Measurements from ENCODE around the gene CDCA5.

CDCA5 gene

DNA sequence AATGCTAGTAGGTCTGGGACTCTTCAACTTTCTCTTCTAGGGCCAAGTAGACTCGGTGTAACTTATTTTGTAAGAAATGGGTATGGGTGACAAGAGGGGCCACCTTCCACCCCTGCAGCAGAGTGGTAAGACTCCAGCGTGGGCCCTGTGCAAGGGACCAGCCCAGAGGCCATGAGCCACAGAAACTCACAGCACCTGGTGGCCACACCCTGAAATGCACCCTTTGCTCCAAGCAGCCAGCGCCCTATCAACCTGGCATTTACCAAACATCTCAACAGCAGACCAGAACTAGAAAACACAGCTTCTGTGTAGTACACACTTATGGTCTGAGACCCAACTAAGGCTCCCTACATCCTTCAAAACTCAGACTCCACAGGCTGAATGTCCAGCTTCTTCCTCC is 5.7 kb downstream of the CDCA5 start:
- Histone ChIP-seq H3K9me3 (ENCODE audit: control insufficient read depth, low read depth, low read length) (no peaks in the 10 kb centered on the region), H3K27ac (ENCODE audit: low read length) (no peak overlapping the region), H3K4me3 (ENCODE audit: low read length) (no peak overlapping the region), H3K9ac (ENCODE audit: low read length) (no peak overlapping the region), H3K36me3 (ENCODE audit: control insufficient read depth, low read depth, low read length) (peaks cover 47% of the 10 kb centered on the region), H3K27me3 (ENCODE audit: control insufficient read depth, insufficient read depth, low read length) (no peaks in the 10 kb centered on the region), H3K4me1 (ENCODE audit: control insufficient read depth, low read depth, low read length) (peaks cover 5% of the 10 kb centered on the region)

DNA sequence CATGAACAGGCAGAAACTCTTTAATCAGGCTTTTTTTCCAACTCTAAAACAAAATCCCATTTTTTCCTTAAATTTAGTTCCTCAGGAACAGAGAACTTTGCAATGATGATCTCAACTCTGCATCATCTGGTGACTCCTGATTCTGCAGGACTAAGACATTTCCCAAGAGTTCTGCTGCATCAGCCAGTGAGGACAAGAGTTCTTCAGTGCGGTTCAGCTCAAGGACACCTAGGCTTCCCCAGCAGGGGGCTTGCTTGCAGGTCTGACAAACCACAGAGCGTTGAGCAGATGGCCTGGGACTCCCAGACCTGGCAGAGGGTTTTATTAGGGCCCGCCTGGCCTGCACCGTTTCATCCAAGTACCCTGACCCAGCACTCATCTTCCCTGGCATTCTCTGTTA is 6.4 kb downstream of the CDCA5 start:
- H3K27ac ChIP-seq (ENCODE audit: low read length): no peak overlapping the region
- no peaks in the 10 kb centered on the region for H3K4me1 ChIP-seq (ENCODE audit: control insufficient read depth, low read depth, low read length)
- H3K36me3 ChIP-seq (ENCODE audit: control insufficient read depth, low read depth, low read length): peaks cover 47% of the 10 kb centered on the region
- no peak overlapping the region for H3K4me3 ChIP-seq (ENCODE audit: low read length)
- H3K9ac ChIP-seq (ENCODE audit: low read length): no peak overlapping the region
- H3K9me3 ChIP-seq (ENCODE audit: control insufficient read depth, low read depth, low read length): no peaks in the 10 kb centered on the region
- no peaks in the 10 kb centered on the region for H3K27me3 ChIP-seq (ENCODE audit: control insufficient read depth, insufficient read depth, low read length)

DNA sequence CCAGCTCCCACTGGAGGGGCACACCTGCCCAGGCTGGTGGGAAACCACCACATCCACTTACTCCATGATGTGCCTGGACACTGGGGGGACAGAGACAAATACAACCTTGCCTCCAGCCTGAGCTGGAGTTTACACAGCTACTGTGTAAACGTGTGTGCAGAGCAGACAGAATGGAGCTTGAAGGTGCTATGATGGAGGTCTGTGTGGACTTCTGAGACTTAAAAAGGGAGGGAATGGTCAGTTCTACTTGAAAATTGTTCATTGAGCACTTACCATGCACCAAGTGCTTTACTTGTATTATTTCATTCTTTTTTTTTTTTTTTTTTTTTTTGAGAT is 11.2 kb downstream of the CDCA5 start:
- no peaks in the 10 kb centered on the region for H3K4me1 ChIP-seq (ENCODE audit: control insufficient read depth, low read depth, low read length)
- no peak overlapping the region for H3K27ac ChIP-seq (ENCODE audit: low read length)
- peaks cover 13% of the 10 kb centered on the region for H3K36me3 ChIP-seq (ENCODE audit: control insufficient read depth, low read depth, low read length)
- no peaks in the 10 kb centered on the region for H3K27me3 ChIP-seq (ENCODE audit: control insufficient read depth, insufficient read depth, low read length)
- H3K9me3 ChIP-seq (ENCODE audit: control insufficient read depth, low read depth, low read length): no peaks in the 10 kb centered on the region
- no peak overlapping the region for H3K9ac ChIP-seq (ENCODE audit: low read length)
- no peak overlapping the region for H3K4me3 ChIP-seq (ENCODE audit: low read length)

DNA sequence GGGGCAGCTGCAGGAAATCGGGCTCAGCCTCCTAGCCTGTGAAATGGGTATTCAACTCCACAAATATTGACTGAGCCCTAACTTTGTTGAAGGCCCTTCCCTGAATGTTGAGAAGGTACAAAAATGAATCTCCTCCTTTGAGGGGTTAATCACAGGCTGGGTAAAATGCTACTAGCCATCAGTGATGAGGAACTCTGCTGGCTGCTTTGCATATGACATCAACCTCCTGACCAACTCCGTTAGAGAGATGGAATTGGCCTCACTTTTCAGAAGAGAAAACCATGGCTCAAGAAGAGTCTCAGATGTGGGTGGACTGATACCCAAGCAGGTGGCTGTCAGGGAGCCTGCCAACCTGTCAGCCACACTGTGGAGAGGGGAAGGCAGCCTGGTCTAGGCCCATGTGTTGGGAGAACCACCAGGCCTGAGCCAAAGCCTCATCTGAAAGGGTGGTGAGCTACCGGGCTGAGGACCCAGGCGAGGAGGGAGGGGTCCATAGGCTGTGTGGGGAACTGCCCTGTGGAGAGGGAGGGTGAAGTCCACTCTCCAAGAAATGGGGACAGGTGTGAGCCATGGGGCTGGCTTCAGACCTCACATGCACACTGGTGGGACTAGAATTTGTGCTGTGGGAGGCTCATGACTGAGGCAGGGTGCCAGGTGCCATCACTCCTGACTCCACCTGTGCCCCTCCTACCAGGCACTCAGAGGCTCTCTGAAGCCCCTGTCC is 11.8 kb downstream of the CDCA5 start:
- no peak overlapping the region for H3K27ac ChIP-seq (ENCODE audit: low read length)
- H3K9me3 ChIP-seq (ENCODE audit: control insufficient read depth, low read depth, low read length): no peaks in the 10 kb centered on the region
- H3K36me3 ChIP-seq (ENCODE audit: control insufficient read depth, low read depth, low read length): peaks cover 8% of the 10 kb centered on the region
- no peaks in the 10 kb centered on the region for H3K27me3 ChIP-seq (ENCODE audit: control insufficient read depth, insufficient read depth, low read length)
- H3K9ac ChIP-seq (ENCODE audit: low read length): no peak overlapping the region
- no peak overlapping the region for H3K4me3 ChIP-seq (ENCODE audit: low read length)
- H3K4me1 ChIP-seq (ENCODE audit: control insufficient read depth, low read depth, low read length): peaks cover 5% of the 10 kb centered on the region

DNA sequence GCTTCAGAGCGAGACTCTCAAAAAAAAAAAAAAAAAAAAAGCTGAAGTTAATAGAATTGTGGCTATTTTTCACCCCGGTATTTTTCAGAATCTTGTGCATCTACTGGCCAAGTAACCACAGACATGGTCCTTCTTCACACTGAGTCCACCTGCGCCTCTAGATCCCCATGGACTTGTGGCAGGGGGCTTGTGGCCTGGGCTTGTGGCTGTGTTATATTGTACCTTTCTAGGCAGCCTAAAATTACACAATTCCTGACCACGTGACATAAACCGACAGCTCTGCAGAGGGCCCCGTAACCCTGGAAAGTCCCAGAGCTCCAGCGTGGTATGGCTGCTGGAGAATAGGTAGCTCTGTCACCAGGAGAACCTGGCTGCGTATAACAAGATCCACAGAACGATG is 14.6 kb downstream of the CDCA5 start:
- Histone ChIP-seq H3K4me1 (ENCODE audit: control insufficient read depth, low read depth, low read length) (peaks cover 16% of the 10 kb centered on the region), H3K36me3 (ENCODE audit: control insufficient read depth, low read depth, low read length) (no peaks in the 10 kb centered on the region), H3K4me3 (ENCODE audit: low read length) (no peak overlapping the region), H3K27ac (ENCODE audit: low read length) (no peak overlapping the region), H3K9me3 (ENCODE audit: control insufficient read depth, low read depth, low read length) (no peaks in the 10 kb centered on the region), H3K27me3 (ENCODE audit: control insufficient read depth, insufficient read depth, low read length) (no peaks in the 10 kb centered on the region), H3K9ac (ENCODE audit: low read length) (no peak overlapping the region)

DNA sequence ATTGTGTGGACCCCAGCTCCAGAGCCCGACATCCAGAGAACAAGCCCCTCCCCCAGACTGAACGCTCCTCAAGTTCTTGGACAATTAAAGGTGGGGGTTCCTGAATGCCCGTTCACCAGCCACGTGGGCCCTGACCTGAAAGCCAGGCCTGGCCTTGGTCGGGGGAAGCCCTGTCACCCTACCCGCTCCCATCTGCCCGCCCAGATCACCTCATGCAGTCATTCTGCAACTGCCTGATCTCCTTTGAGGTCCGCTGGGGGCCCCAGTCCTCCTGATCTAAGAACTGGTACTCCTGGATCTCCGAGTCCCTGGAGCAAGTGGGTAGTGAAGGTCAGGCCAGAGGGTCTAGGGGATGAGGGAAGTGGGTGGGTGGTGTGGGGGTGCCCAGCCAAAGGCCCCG is 16.4 kb downstream of the CDCA5 start:
- Histone ChIP-seq H3K27me3 (ENCODE audit: control insufficient read depth, insufficient read depth, low read length) (no peaks in the 10 kb centered on the region), H3K9ac (ENCODE audit: low read length) (peak overlapping the region; percentile 5), H3K27ac (ENCODE audit: low read length) (no peak overlapping the region), H3K4me3 (ENCODE audit: low read length) (no peak overlapping the region), H3K4me1 (ENCODE audit: control insufficient read depth, low read depth, low read length) (peaks cover 16% of the 10 kb centered on the region), H3K36me3 (ENCODE audit: control insufficient read depth, low read depth, low read length) (no peaks in the 10 kb centered on the region), H3K9me3 (ENCODE audit: control insufficient read depth, low read depth, low read length) (no peaks in the 10 kb centered on the region)

DNA sequence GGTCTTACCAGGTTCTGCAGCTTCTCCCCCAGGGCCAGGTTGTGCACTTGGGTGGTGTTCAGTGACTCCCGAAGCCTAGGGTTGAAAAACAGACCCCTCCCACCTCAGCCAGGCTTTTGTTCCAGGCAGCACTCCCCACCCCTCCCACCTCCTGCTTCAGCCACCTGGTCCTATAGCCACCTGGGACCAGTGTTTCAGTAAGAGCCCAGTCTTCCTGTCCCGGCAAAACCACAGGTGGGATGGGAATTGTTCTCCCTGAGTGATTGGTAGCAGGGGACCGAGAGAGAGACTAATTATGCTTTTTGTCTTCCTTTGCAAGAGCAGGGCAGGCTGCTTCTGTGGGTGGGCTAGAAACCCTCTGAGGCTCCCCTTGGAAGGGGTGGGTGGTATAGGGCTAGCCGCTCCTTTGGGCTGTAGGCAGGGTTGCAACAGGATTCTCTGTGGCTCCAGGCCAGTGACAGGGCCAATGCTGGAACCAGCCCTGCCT is 17.0 kb downstream of the CDCA5 start:
- H3K27ac ChIP-seq (ENCODE audit: low read length): no peak overlapping the region
- H3K9ac ChIP-seq (ENCODE audit: low read length): peak overlapping the region; percentile 8
- no peaks in the 10 kb centered on the region for H3K9me3 ChIP-seq (ENCODE audit: control insufficient read depth, low read depth, low read length)

DNA sequence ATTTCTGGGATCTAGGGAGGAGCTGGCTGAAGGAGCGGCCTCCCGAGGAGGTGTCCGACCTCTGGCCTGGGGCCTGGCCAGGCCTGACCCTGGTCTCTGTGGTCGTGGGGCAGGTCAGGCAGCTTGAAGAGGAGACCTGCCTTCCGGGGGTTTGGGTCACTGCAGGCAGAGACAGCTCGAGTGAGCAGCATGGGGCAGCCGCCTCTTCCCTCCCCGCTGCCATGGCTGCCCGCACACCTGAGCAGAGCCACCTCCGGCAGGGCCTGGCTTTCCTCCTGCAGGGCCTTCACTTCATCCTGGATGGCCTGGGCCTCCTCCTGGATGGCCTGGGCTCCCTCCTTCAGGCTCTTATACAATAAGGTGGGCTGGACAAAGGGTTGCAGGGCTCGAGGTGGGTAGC is 17.5 kb downstream of the CDCA5 start:
- H3K36me3 ChIP-seq (ENCODE audit: control insufficient read depth, low read depth, low read length): no peaks in the 10 kb centered on the region
- no peaks in the 10 kb centered on the region for H3K9me3 ChIP-seq (ENCODE audit: control insufficient read depth, low read depth, low read length)
- H3K9ac ChIP-seq (ENCODE audit: low read length): peak overlapping the region; percentile 8
- peak overlapping the region; percentile 24 for H3K4me3 ChIP-seq (ENCODE audit: low read length)
- peaks cover 16% of the 10 kb centered on the region for H3K4me1 ChIP-seq (ENCODE audit: control insufficient read depth, low read depth, low read length)
- H3K27me3 ChIP-seq (ENCODE audit: control insufficient read depth, insufficient read depth, low read length): no peaks in the 10 kb centered on the region
- no peak overlapping the region for H3K27ac ChIP-seq (ENCODE audit: low read length)

More for the DNA sequence above, 17.0 kb downstream of the CDCA5 start:
- Histone ChIP-seq H3K4me1 (ENCODE audit: control insufficient read depth, low read depth, low read length) (peaks cover 16% of the 10 kb centered on the region), H3K36me3 (ENCODE audit: control insufficient read depth, low read depth, low read length) (no peaks in the 10 kb centered on the region), H3K4me3 (ENCODE audit: low read length) (peak overlapping the region; percentile 24), H3K27me3 (ENCODE audit: control insufficient read depth, insufficient read depth, low read length) (no peaks in the 10 kb centered on the region)

DNA sequence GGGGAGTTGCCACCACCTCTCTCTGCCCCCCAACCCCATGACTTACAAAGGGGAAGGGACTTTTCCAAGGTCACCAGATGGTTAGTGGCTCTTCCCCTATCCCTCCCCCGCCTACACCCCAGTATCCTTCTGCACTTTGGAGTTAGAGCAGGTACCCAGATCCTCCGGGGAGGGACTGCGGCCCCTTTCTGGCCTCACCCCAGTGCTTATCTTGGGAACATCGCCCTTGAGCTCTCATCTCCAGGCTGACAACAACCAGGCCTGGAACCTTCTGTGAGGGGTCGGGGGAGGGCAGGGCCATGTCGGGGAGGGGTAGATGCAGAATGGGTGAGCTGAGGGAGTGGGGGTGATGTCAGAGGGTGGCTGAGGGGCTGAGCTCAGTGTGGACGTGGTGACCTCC is 18.0 kb downstream of the CDCA5 start:
- H3K9me3 ChIP-seq (ENCODE audit: control insufficient read depth, low read depth, low read length): no peaks in the 10 kb centered on the region
- peaks cover 16% of the 10 kb centered on the region for H3K4me1 ChIP-seq (ENCODE audit: control insufficient read depth, low read depth, low read length)
- no peaks in the 10 kb centered on the region for H3K36me3 ChIP-seq (ENCODE audit: control insufficient read depth, low read depth, low read length)
- H3K27ac ChIP-seq (ENCODE audit: low read length): no peak overlapping the region
- peak overlapping the region; percentile 24 for H3K4me3 ChIP-seq (ENCODE audit: low read length)
- no peak overlapping the region for H3K9ac ChIP-seq (ENCODE audit: low read length)
- H3K27me3 ChIP-seq (ENCODE audit: control insufficient read depth, insufficient read depth, low read length): no peaks in the 10 kb centered on the region

DNA sequence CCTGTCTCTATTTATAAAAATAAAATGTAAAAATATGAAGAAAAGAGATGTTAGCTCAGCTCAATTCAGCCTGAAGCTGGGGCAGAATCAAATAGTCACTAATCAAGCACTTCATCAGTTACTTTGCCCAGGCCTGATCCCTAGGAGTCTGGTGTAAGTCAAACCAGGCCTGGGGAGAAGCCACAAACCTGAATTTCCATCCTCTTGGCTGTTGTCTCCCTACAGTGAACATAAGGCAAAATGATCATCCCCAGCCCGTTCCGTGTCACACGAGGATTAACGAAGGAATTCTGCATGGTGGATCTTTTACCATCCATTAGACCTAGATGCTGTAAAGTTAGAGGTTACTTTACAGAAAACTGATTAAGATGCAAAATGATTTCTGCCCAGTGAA is 19.0 kb downstream of the CDCA5 start:
- Histone ChIP-seq H3K4me3 (ENCODE audit: low read length) (no peak overlapping the region), H3K36me3 (ENCODE audit: control insufficient read depth, low read depth, low read length) (no peaks in the 10 kb centered on the region), H3K27ac (ENCODE audit: low read length) (no peak overlapping the region), H3K4me1 (ENCODE audit: control insufficient read depth, low read depth, low read length) (peaks cover 16% of the 10 kb centered on the region), H3K9ac (ENCODE audit: low read length) (no peak overlapping the region), H3K27me3 (ENCODE audit: control insufficient read depth, insufficient read depth, low read length) (no peaks in the 10 kb centered on the region), H3K9me3 (ENCODE audit: control insufficient read depth, low read depth, low read length) (no peaks in the 10 kb centered on the region)

DNA sequence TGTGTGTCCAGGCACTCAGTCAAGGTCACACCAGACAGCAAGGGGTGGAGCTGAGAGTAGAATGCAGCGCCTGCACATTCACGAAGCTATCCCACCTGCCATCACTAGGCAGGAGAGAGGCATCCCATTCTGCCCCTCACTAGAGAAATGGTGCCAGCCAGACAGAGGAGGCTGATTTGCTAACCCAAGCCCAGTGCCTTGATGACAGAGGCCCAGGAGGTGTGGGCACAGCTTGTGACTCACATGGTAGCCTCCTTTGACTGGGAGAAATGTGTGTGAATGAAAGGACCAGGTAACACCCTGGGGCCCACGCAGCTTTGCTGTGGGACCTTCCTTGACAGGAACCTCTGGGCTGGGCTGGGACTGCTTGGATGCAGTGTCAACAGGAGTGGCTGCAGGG is 20.3 kb downstream of the CDCA5 start:
- Histone ChIP-seq H3K4me1 (ENCODE audit: control insufficient read depth, low read depth, low read length) (peaks cover 16% of the 10 kb centered on the region), H3K36me3 (ENCODE audit: control insufficient read depth, low read depth, low read length) (no peaks in the 10 kb centered on the region), H3K27me3 (ENCODE audit: control insufficient read depth, insufficient read depth, low read length) (no peaks in the 10 kb centered on the region), H3K9ac (ENCODE audit: low read length) (no peak overlapping the region), H3K9me3 (ENCODE audit: control insufficient read depth, low read depth, low read length) (no peaks in the 10 kb centered on the region), H3K27ac (ENCODE audit: low read length) (no peak overlapping the region), H3K4me3 (ENCODE audit: low read length) (no peak overlapping the region)

DNA sequence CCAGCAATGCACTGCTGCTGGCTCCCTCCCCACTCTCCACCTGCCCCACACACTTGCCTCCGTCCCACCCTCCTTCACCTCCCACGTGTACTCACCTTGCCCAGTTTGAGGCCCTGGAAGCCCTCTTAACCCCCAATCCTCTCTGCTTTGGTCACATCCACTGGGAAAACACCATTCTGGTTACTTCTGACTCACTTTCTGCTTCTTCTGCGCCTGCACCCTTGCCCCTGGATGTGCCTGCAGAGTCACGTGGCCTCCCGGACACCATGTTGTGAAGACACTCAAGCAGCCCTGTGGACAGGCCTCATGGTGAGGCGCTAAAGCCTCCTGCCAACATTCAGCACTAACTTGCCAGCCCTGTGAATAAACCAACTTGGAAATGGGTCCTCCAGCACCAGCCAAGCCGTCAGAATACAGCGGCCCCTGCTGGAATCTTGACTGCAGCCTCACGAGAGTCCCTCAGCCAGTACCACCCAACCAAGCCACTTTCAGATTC is 22.9 kb downstream of the CDCA5 start:
- H3K27ac ChIP-seq (ENCODE audit: low read length): no peak overlapping the region
- no peaks in the 10 kb centered on the region for H3K9me3 ChIP-seq (ENCODE audit: control insufficient read depth, low read depth, low read length)
- H3K27me3 ChIP-seq (ENCODE audit: control insufficient read depth, insufficient read depth, low read length): no peaks in the 10 kb centered on the region
- H3K4me3 ChIP-seq (ENCODE audit: low read length): no peak overlapping the region
- H3K36me3 ChIP-seq (ENCODE audit: control insufficient read depth, low read depth, low read length): no peaks in the 10 kb centered on the region
- H3K9ac ChIP-seq (ENCODE audit: low read length): no peak overlapping the region
- H3K4me1 ChIP-seq (ENCODE audit: control insufficient read depth, low read depth, low read length): peaks cover under 1% of the 10 kb centered on the region

Data from iPS-18a (cell line).